Loucy (cell line): ENCODE results near the gene PCBP3.

Experiments
- CTCF ChIP-seq: fragments of 200-600 bp; sonication (generic); conservative IDR thresholded peaks from 2 replicates; pipeline ENCODE4 v1.5.1; 2014; ENCODE audit warnings: mild to moderate bottlenecking, antibody characterized with exemption, low read length
- EZH2phosphoT487 ChIP-seq: fragments of 200-600 bp; IDR thresholded peaks from 2 replicates; pipeline ENCODE4 v1.6.1; 2018; ENCODE audit warnings: antibody characterized with exemption, mild to moderate bottlenecking, moderate library complexity, borderline replicate concordance

GRCh38 chr21:45727390-45727789, 83.9 kb downstream of the PCBP3 start:
- TF ChIP-seq CTCF (no peak), EZH2phosphoT487 (no peak)
